HG03139 (cell line): ENCODE data around the gene NFKBIB.
"Not testable (repeated sequence)": the region's sequence is repeated elsewhere in the genome, so short reads cannot be mapped to it uniquely, and the experiment has no call there.

Experiments used
- ATAC-seq: cut with Tn5 transposase; IDR thresholded peaks from one replicate; pipeline ENCODE4 v1.9.1; 2021; ENCODE audit not compliant: unreplicated experiment

The NFKBIB gene

GRCh38 chr19:38924388-38924787 lies 24.6 kb downstream of the NFKBIB start:
- ATAC-seq = no peak

- no peak for ATAC-seq
These were observed 28.7 kb downstream of the NFKBIB start for GRCh38 chr19:38928391-38929001.

- peak; percentile 52 for ATAC-seq
These were observed 30.4 kb downstream of the NFKBIB start, which contains the start of gene SARS2 for GRCh38 chr19:38929929-38930775. Gene SARS2 (minus strand): TSS chr19:38930763. CDS start chr19:38930736, 27 bp downstream.

- peak; percentile 83 for ATAC-seq
These were observed 31.2 kb downstream of the NFKBIB start, which contains the start of gene MRPS12 for GRCh38 chr19:38930776-38931520. Gene MRPS12 (plus strand): TSS chr19:38930944. CDS start chr19:38931295, 351 bp downstream.

- no peak for ATAC-seq
These were observed 31.7 kb downstream of the NFKBIB start for GRCh38 chr19:38931521-38931793.

GRCh38 chr19:38932425-38933179 lies 32.8 kb downstream of the NFKBIB start:
- ATAC-seq = no peak

GRCh38 chr19:38933544-38933943 lies 33.8 kb downstream of the NFKBIB start:
- no peak for ATAC-seq

- ATAC-seq = no peak
These were observed 40.2 kb downstream of the NFKBIB start for GRCh38 chr19:38939957-38940356.

- not testable (repeated sequence) for ATAC-seq
These were observed 41.7 kb downstream of the NFKBIB start for GRCh38 chr19:38941466-38941865.

GRCh38 chr19:38941979-38942378 lies 42.2 kb downstream of the NFKBIB start:
- no peak for ATAC-seq

GRCh38 chr19:38942471-38943181 lies 42.9 kb downstream of the NFKBIB start:
- no peak for ATAC-seq

- ATAC-seq = no peak
These were observed 45.3 kb downstream of the NFKBIB start for GRCh38 chr19:38944981-38945506.

GRCh38 chr19:38945562-38946228 lies 45.9 kb downstream of the NFKBIB start:
- no peak for ATAC-seq

- no peak for ATAC-seq
These were observed 46.7 kb downstream of the NFKBIB start for GRCh38 chr19:38946229-38947010.

GRCh38 chr19:38949580-38950367 lies 50.0 kb downstream of the NFKBIB start:
- no peak for ATAC-seq

- no peak for ATAC-seq
These were observed 51.4 kb downstream of the NFKBIB start for GRCh38 chr19:38951187-38951586.

- no peak for ATAC-seq
These were observed 52.8 kb downstream of the NFKBIB start for GRCh38 chr19:38952395-38953165.
